Measurements from ENCODE around the gene MSMB.
A peak's percentile ranks its signal among the peaks of the same experiment; 100 is the strongest.

MSMB gene

GRCh38 chr10:46030091-46030937, 15.8 kb downstream of the MSMB start, which contains the start of gene NCOA4 (continued):
- TF ChIP-seq PRDM10 (tag by site-specific recombination; IDR thresholded peaks at IDR 0.05) (peak; percentile 12; the same call in 1 of the 2 replicates), ZNF664 (tag by site-specific recombination; IDR thresholded peaks at IDR 0.05) (no peak), YY1 (tag by site-specific recombination; IDR thresholded peaks at IDR 0.05) (no peak; the same call in 1 of the 2 replicates), ZXDB (tag by site-specific recombination; IDR thresholded peaks at IDR 0.05) (peak; percentile 89), TCF7L2 (IDR thresholded peaks at IDR 0.05; ENCODE audit: borderline replicate concordance, low read depth, low read length) (no peak), GLI4 (tag by site-specific recombination; IDR thresholded peaks at IDR 0.05) (peak; percentile 90), ZNF19 (tag by site-specific recombination; IDR thresholded peaks at IDR 0.05; ENCODE audit: low read depth) (no peak), ZIC2 (tag by site-specific recombination; IDR thresholded peaks at IDR 0.05) (no peak), ZNF585B (tag by site-specific recombination; IDR thresholded peaks at IDR 0.05) (no peak), ZNF211 (tag by site-specific recombination; IDR thresholded peaks at IDR 0.05; ENCODE audit: low read depth) (no peak), ZNF114 (tag by site-specific recombination; IDR thresholded peaks at IDR 0.05) (no peak), ZNF449 (tag by site-specific recombination; IDR thresholded peaks at IDR 0.05) (no peak), GFI1B (tag by site-specific recombination; IDR thresholded peaks at IDR 0.05) (no peak; the same call in 1 of the 2 replicates), TRIM28 (IDR thresholded peaks at IDR 0.05; ENCODE audit: borderline replicate concordance, low read length) (no peak), ZNF155 (tag by site-specific recombination; IDR thresholded peaks at IDR 0.05) (no peak), ZNF214 (tag by site-specific recombination; IDR thresholded peaks at IDR 0.05; ENCODE audit: borderline replicate concordance) (no peak), ZNF350 (tag by site-specific recombination; IDR thresholded peaks at IDR 0.05) (no peak), ZBTB8A (tag by site-specific recombination; IDR thresholded peaks at IDR 0.05) (peak; percentile 76), ZBTB17 (tag by site-specific recombination; IDR thresholded peaks at IDR 0.05) (no peak; the same call in 1 of the 2 replicates), ZBTB20 (tag by site-specific recombination; IDR thresholded peaks at IDR 0.05) (peak; percentile 98), ZNF837 (tag by site-specific recombination; IDR thresholded peaks at IDR 0.05) (no peak), PRDM4 (tag by site-specific recombination; IDR thresholded peaks at IDR 0.05) (no peak), CTCF (tag by site-specific recombination; IDR thresholded peaks at IDR 0.05) (peak; percentile 96), PRDM6 (tag by site-specific recombination; IDR thresholded peaks at IDR 0.05) (no peak), KLF16 (tag by site-specific recombination; IDR thresholded peaks at IDR 0.05) (peak; percentile 96), ZNF677 (tag by site-specific recombination; IDR thresholded peaks at IDR 0.05) (no peak)
- TF ChIP-seq, protein P1, sequence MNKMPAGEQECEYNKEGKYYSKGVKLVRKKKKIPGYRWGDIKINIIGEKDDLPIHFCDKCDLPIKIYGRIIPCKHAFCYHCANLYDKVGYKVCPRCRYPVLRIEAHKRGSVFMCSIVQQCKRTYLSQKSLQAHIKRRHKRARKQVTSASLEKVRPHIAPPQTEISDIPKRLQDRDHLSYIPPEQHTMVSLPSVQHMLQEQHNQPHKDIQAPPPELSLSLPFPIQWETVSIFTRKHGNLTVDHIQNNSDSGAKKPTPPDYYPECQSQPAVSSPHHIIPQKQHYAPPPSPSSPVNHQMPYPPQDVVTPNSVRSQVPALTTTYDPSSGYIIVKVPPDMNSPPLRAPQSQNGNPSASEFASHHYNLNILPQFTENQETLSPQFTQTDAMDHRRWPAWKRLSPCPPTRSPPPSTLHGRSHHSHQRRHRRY (tag by site-specific recombination; IDR thresholded peaks at IDR 0.05), result 0 out of 2 replicates have a peak, but pooled peaks have one; percentile 63
